Measurements from ENCODE around the gene CEMIP2.

Gene CEMIP2

DNA sequence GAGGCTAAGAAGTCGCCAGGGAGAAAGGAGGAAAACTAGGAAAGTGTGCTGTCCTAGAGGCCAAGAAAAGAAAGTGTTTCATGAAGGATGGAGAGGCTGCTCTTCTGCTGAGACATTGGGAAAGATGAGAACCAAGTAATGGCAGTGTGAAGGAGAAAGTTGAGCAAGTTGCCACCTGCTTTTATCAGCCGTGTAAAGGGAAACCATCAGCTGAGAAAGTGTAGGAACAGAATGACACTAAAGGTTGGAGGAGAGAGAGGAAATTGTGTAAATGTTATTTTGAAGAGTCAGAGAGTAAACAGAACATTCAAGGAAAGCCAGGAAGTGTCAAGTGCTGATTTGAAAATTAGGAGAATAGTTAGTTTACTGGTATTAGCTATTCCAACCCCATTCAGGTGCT, 125.0 kb downstream of the CEMIP2 start:
- CTCF ChIA-PET: interaction anchor here (0.6 kb wide), 1 partner anchor 39 kb away, joined by 3 read pairs; no protein-coding TSS in a partner anchor
- TF ChIP-seq, protein P1, sequence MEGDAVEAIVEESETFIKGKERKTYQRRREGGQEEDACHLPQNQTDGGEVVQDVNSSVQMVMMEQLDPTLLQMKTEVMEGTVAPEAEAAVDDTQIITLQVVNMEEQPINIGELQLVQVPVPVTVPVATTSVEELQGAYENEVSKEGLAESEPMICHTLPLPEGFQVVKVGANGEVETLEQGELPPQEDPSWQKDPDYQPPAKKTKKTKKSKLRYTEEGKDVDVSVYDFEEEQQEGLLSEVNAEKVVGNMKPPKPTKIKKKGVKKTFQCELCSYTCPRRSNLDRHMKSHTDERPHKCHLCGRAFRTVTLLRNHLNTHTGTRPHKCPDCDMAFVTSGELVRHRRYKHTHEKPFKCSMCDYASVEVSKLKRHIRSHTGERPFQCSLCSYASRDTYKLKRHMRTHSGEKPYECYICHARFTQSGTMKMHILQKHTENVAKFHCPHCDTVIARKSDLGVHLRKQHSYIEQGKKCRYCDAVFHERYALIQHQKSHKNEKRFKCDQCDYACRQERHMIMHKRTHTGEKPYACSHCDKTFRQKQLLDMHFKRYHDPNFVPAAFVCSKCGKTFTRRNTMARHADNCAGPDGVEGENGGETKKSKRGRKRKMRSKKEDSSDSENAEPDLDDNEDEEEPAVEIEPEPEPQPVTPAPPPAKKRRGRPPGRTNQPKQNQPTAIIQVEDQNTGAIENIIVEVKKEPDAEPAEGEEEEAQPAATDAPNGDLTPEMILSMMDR (IDR thresholded peaks at IDR 0.05; ENCODE audit: insufficient read depth, low read length, missing control alignments): no peak
- no peak for DNase-seq (ENCODE audit: low read depth, low spot score)
- POLR2A ChIA-PET: no interaction called here
- no peak overlapping the region for H3K4me3 ChIP-seq (ENCODE audit: low read depth, low read length)

DNA sequence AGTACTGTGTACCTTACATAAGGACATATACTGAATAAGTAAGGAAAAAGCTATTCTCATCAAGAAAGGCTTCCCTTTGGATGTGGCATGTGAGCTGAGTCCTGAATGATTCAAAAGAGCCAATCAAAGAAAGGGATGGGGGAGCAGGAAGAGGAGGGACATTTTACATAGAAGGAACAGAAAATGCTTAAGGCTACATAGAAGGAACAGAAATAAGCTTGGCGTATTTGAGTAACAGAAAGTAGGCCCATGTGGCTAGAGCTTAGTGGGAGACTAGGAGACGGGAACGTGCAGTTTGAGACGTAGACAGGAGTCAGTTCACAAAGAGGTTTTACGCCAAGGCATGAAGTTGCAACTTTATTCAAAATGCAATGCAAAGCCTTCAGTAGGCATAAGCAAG, 126.3 kb downstream of the CEMIP2 start:
- ChIA-PET POLR2A (no interaction called here), CTCF (no interaction called here)
- DNase-seq (ENCODE audit: low read depth, low spot score): no peak
- TF ChIP-seq, protein P1 (IDR thresholded peaks at IDR 0.05; ENCODE audit: insufficient read depth, low read length, missing control alignments): no peak
- H3K4me3 ChIP-seq (ENCODE audit: low read depth, low read length): no peak overlapping the region

DNA sequence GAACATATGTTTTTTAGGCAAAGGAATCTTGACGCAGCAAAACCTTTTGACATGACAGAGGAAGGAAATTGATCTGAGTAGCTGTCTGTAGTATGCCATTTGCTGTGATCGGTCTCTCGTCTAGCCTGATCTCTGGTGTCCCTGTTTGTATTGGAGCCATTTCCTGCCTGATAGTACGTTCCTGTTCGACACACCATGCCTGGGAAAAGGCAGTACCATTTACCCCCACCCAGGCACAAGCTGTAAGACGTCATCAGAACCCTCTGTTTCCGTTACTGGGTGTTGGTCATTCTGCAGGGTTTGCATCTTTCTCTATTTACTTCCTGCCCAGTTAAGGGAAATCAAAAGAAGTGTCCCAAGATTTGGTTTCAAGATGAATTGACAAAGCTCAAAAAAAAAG, 129.7 kb downstream of the CEMIP2 start:
- TF ChIP-seq, protein P1 (IDR thresholded peaks at IDR 0.05; ENCODE audit: insufficient read depth, low read length, missing control alignments): no peak
- ChIA-PET CTCF (interaction anchor here (0.7 to 1.8 kb wide), 5 partner anchors 9 to 78 kb away, joined by 3 to 9 read pairs (median 4); no protein-coding TSS in a partner anchor), POLR2A (no interaction called here)
- peak overlapping the region; percentile 12 for H3K4me3 ChIP-seq (ENCODE audit: low read depth, low read length)
- no peak for DNase-seq (ENCODE audit: low read depth, low spot score)

DNA sequence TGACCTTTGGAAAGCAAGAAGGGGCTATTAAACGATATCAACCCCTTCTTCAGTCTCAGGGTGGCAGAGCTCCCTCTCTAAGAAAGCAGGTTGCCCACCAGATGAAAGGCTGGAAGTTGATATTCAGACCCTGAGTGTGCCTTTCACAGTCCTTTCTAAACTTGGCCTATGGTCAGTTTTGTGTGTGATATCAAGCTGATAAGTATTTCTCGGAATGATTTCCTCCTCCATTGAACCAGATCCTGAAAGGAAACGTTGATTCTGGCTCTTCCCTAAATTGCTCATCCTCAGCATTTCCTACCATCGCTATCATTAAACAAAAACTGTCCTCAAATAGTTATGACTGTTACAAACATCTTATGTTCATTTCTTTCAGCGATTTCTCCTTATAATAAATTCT, 130.4 kb downstream of the CEMIP2 start:
- TF ChIP-seq, protein P1 (IDR thresholded peaks at IDR 0.05; ENCODE audit: insufficient read depth, low read length, missing control alignments): no peak
- no peak overlapping the region for H3K4me3 ChIP-seq (ENCODE audit: low read depth, low read length)
- ChIA-PET POLR2A (no interaction called here), CTCF (interaction anchor here (1.7 to 1.8 kb wide), 2 partner anchors 10 to 33 kb away, joined by 6 to 9 read pairs; no protein-coding TSS in a partner anchor)
- no peak for DNase-seq (ENCODE audit: low read depth, low spot score)

DNA sequence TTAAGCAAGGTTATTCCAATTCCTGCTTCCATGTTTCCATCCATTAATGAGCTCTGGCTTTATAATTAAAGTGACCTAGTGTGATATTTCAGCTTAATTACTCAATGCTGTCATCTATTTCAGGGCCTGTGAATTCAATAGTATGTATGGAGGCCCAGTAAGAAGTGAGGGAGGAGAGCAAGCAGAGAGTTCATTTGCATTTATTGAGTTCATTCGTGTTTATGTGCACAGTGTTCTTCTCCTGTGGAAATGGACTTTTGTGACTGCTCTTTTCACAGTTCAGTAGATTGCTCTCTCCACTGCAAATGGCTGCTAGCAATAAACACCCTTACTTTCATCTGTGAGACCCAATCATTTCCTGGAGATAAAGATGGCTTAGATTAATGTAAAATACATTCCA, 130.9 kb downstream of the CEMIP2 start:
- TF ChIP-seq, protein P1 (IDR thresholded peaks at IDR 0.05; ENCODE audit: insufficient read depth, low read length, missing control alignments): no peak
- no peak for DNase-seq (ENCODE audit: low read depth, low spot score)
- ChIA-PET POLR2A (no interaction called here), CTCF (no interaction called here)
- no peak overlapping the region for H3K4me3 ChIP-seq (ENCODE audit: low read depth, low read length)

DNA sequence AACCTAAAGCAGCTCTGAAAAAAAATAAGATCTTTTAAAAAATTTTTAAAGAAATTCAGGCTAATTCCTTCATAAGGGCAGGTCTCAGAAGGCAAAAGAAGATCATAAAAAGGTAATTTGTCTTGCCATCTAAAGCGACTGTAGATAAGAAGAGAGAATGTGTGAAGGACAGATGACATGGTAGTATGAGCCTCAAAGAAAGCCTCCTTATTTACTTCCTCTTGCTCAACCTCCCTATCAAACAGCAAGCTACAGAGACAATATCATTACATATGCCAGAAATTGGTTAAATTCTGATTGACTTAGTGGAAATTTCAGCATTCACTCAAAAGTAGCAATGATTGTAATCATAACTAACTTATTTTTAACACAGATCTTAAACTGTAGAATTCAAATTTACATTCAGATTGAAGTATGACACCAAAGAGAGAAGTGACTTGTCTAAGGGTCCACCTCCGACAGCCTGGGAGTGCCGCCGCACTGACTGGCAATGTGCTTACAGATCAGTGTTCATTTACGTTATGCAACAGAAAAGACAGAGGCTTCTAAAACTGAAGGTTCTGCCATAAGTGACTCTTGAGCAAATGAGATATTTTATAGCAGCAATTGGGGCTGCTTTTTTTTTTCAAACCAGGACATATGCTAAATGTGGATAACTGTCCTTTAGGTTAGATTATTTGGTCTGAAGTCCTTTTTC, 132.0 kb downstream of the CEMIP2 start:
- no peak overlapping the region for H3K4me3 ChIP-seq (ENCODE audit: low read depth, low read length)
- TF ChIP-seq, protein P1 (IDR thresholded peaks at IDR 0.05; ENCODE audit: insufficient read depth, low read length, missing control alignments): no peak
- CTCF ChIA-PET: no interaction called here
- POLR2A ChIA-PET: no interaction called here
- no peak for DNase-seq (ENCODE audit: low read depth, low spot score)

Data from AG04449 (cell line).